Caco-2 (cell line): Measurements from ENCODE around the gene BTBD7. TPM values are rescaled to one million over a fixed set of nuclear protein-coding genes. Genes with fewer than 3 reads are reported as not detected.

Experiments used
- BruUV-seq: library from RNA; stranded (reverse); fragments of 400-500 nt; replicated peaks from 2 replicates; lab custom pipeline; 2021; lab: Mats Ljungman, UMichigan
- CTCF ChIA-PET: fragments of 300-600 bp; sonication (Branson Sonifier 250); formaldehyde crosslinking; loops from one replicate; lab custom pipeline; 2022; ENCODE audit warnings: antibody characterized with exemption; lab: Charles Lee
- POLR2A ChIA-PET: fragments of 300-600 bp; sonication (Branson Sonifier 250); formaldehyde crosslinking; loops from one replicate; lab custom pipeline; 2022; ENCODE audit warnings: antibody characterized with exemption; lab: Charles Lee
- DNase-seq, 2 experiments: peaks; one replicate each; pipeline versions ENCODE4 v3.0.0 to v3.0.0-alpha.2; 2020 to 2022
- H3K27me3 ChIP-seq: replicated peaks from 2 replicates; pipeline ENCODE4 v1.6.0; 2011; ENCODE audit warnings: low read length; ENCODE audit not compliant: control insufficient read depth, insufficient read depth
- H3K36me3 ChIP-seq: 2 replicates; pipeline ENCODE4 v1.5.1; 2011; ENCODE audit warnings: low read length; ENCODE audit not compliant: control insufficient read depth, insufficient read depth
- H3K4me1 ChIP-seq: fragments of 250-450 bp; sonication (Bioruptor Pico); 2 replicates; pipeline ENCODE4 v1.5.1; 2020; ENCODE audit warnings: mild to moderate bottlenecking
- H3K4me3 ChIP-seq: 2 replicates; pipeline ENCODE4 v1.5.1; 2011; ENCODE audit warnings: low read depth, mild to moderate bottlenecking, control low read depth, low read length
- H3K9me3 ChIP-seq: fragments of 250-450 bp; sonication (Bioruptor Pico); 2 replicates; pipeline ENCODE4 v1.5.1; 2020; ENCODE audit warnings: mild to moderate bottlenecking, moderate library complexity
- H3K27ac Mint-ChIP-seq: one replicate; pipeline ENCODE4 v1.8.0; 2022; ENCODE audit warnings: mixed read lengths; ENCODE audit not compliant: unreplicated experiment
- H3K27me3 Mint-ChIP-seq: one replicate; pipeline ENCODE4 v1.8.0; 2022; ENCODE audit warnings: mixed read lengths; ENCODE audit not compliant: insufficient read depth, unreplicated experiment
- H3K36me3 Mint-ChIP-seq: one replicate; pipeline ENCODE4 v1.8.0; 2022; ENCODE audit warnings: mild to moderate bottlenecking, mixed read lengths; ENCODE audit not compliant: insufficient read depth, unreplicated experiment
- H3K4me1 Mint-ChIP-seq: one replicate; pipeline ENCODE4 v1.8.0; 2022; ENCODE audit warnings: low read depth, mixed read lengths; ENCODE audit not compliant: unreplicated experiment
- H3K4me3 Mint-ChIP-seq: one replicate; pipeline ENCODE4 v1.8.0; 2022; ENCODE audit warnings: mild to moderate bottlenecking, moderate library complexity, mixed read lengths; ENCODE audit not compliant: unreplicated experiment
- H3K9me3 Mint-ChIP-seq: one replicate; pipeline ENCODE4 v1.8.0; 2022; ENCODE audit warnings: mixed read lengths; ENCODE audit not compliant: unreplicated experiment
- intact Hi-C: fragments of 100-400 bp; cut with micrococcal nuclease; formaldehyde crosslinking; loops from one replicate; pipeline ENCODE4 v1.10.0; 2022; ENCODE audit not compliant: unreplicated experiment
- total RNA-seq: library from RNA; stranded (reverse); gene quantifications from 2 replicates; pipeline ENCODE4 v1.2.3, GENCODE V29; 2022
- TF ChIP-seq, protein P1 (sequence below), 2 experiments: fragments of 200-600 bp in 1 of 2; IDR thresholded peaks; 1 replicate in 1 of 2; 2 replicates in 1 of 2; pipeline versions ENCODE4 v1.5.1 to v1.8.0; 2011 to 2022; ENCODE audit warnings: antibody characterized with exemption in 1 of 2, control low read depth in 1 of 2, inconsistent platforms in 1 of 2, low read depth in 1 of 2, low read length in 1 of 2, mild to moderate bottlenecking in 1 of 2, moderate library complexity in 1 of 2; ENCODE audit not compliant: insufficient read depth in 1 of 2, severe bottlenecking in 1 of 2, unreplicated experiment in 1 of 2

Gene BTBD7
- total RNA-seq, 1 experiment from 2014 or later = 32.2 TPM

DNA sequence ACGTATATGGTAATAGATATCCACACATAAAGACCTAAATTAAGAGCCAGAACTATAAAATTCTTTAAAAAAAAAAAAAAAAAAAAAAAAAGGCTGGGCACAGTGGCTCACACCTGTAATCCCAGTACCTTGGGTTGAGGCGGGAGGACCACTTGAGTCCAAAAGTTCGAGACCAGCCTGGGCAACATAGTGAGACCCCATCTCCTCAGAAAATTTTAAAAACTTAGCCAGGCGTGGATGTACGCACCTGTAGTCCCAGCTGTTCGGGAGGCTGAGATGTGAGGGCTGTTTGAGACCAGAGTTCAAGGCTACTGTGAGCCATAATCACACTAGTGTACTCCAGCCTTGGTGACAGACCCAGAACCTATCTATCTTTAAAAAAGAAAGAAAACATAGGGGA lies 4.3 kb downstream of the BTBD7 start:
- H3K9me3 Mint-ChIP-seq = no peaks in the 10 kb centered on the region
- peaks cover 18% of the 10 kb centered on the region for H3K4me1 ChIP-seq

DNA sequence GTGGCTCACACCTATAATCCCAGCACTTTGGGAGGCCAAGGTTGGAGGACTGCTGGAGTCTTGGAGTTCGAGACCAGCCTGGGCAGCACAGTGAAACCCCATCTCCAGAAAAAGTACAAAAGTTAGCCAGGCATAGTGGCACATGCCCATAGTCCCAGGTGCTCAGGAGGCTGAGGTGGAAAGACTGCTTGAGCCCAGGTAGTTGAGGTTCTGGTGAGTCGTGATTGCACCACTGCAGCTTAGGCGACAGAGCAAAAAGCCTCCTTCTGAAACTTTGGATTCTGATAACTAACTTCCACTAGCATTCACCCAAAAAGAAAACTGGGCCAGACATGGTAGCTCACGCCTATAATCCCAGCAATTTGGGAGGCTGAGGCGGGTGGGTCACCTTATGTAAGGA lies 6.6 kb downstream of the BTBD7 start:
- ChIA-PET POLR2A (no interaction called here), CTCF (no interaction called here)
- no peak for DNase-seq
- peaks cover 6% of the 10 kb centered on the region for H3K36me3 Mint-ChIP-seq
- BruUV-seq = no TSS peak
- Histone ChIP-seq H3K4me1 (peaks cover 18% of the 10 kb centered on the region), H3K9me3 (no peaks in the 10 kb centered on the region), H3K27me3 (no peaks in the 10 kb centered on the region), H3K36me3 (peaks cover 2% of the 10 kb centered on the region), H3K4me3 (no peak overlapping the region)
- H3K27me3 Mint-ChIP-seq = no peaks in the 10 kb centered on the region
- no peaks in the 10 kb centered on the region for H3K9me3 Mint-ChIP-seq
- H3K4me1 Mint-ChIP-seq = peaks cover 13% of the 10 kb centered on the region
- no peak overlapping the region for H3K27ac Mint-ChIP-seq
- TF ChIP-seq, protein P1, sequence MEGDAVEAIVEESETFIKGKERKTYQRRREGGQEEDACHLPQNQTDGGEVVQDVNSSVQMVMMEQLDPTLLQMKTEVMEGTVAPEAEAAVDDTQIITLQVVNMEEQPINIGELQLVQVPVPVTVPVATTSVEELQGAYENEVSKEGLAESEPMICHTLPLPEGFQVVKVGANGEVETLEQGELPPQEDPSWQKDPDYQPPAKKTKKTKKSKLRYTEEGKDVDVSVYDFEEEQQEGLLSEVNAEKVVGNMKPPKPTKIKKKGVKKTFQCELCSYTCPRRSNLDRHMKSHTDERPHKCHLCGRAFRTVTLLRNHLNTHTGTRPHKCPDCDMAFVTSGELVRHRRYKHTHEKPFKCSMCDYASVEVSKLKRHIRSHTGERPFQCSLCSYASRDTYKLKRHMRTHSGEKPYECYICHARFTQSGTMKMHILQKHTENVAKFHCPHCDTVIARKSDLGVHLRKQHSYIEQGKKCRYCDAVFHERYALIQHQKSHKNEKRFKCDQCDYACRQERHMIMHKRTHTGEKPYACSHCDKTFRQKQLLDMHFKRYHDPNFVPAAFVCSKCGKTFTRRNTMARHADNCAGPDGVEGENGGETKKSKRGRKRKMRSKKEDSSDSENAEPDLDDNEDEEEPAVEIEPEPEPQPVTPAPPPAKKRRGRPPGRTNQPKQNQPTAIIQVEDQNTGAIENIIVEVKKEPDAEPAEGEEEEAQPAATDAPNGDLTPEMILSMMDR (IDR thresholded peaks at IDR 0.05; ENCODE audit: insufficient read depth in 1 of 2, low read depth in 1 of 2, low read length in 1 of 2, severe bottlenecking in 1 of 2, unreplicated experiment in 1 of 2) = no peak
- H3K4me3 Mint-ChIP-seq = no peak overlapping the region
- intact Hi-C loops = no loop called here

More for the DNA sequence above, 4.3 kb downstream of the BTBD7 start:
- H3K4me1 Mint-ChIP-seq = peaks cover 13% of the 10 kb centered on the region
- DNase-seq = no peak
- H3K27me3 Mint-ChIP-seq = no peaks in the 10 kb centered on the region
- Histone ChIP-seq H3K27me3 (no peaks in the 10 kb centered on the region), H3K36me3 (peaks cover 2% of the 10 kb centered on the region), H3K4me3 (no peak overlapping the region), H3K9me3 (no peaks in the 10 kb centered on the region)
- BruUV-seq = no TSS peak
- no peak overlapping the region for H3K27ac Mint-ChIP-seq
- POLR2A ChIA-PET = no interaction called here
- no peak overlapping the region for H3K4me3 Mint-ChIP-seq
- CTCF ChIA-PET = no interaction called here
- intact Hi-C loops = no loop called here
- peaks cover 24% of the 10 kb centered on the region for H3K36me3 Mint-ChIP-seq
- TF ChIP-seq, protein P1 (IDR thresholded peaks at IDR 0.05; ENCODE audit: insufficient read depth in 1 of 2, low read depth in 1 of 2, low read length in 1 of 2, severe bottlenecking in 1 of 2, unreplicated experiment in 1 of 2) = no peak

DNA sequence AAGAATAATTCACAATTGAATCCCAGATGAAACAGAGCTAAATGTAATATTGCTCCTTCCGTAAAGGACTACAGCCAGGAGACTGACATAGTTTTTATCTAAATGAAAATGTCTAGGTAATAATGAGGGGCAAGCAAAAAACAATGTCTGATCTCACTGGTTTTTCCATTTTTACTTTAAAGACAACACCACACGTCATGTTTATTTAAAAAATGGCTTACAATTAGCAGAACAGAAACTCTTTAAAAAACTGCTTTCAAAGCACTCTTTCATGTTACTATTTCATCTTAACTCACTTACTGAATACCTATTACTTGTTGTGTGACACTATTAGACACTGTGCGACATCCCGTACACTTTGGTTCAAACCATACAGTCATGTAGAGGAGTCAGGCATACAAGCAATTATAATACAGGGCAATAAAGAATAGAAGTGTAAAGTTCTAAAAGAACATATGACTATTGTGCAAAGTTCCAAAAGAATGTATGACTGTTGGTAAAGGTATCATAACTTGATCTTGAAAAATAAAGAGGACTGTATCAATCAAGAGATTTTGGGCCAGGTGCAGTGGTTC lies 9.1 kb downstream of the BTBD7 start:
- H3K4me1 Mint-ChIP-seq = no peaks in the 10 kb centered on the region

More for the DNA sequence above, 9.1 kb downstream of the BTBD7 start:
- no peak overlapping the region for H3K4me3 ChIP-seq
- DNase-seq = no peak
- intact Hi-C loops = no loop called here
- H3K9me3 Mint-ChIP-seq = no peaks in the 10 kb centered on the region
- no peaks in the 10 kb centered on the region for H3K9me3 ChIP-seq
- H3K36me3 ChIP-seq = peaks cover 2% of the 10 kb centered on the region
- ChIA-PET POLR2A (no interaction called here), CTCF (no interaction called here)
- H3K27me3 ChIP-seq = no peaks in the 10 kb centered on the region
- peaks cover 10% of the 10 kb centered on the region for H3K36me3 Mint-ChIP-seq
- no TSS peak for BruUV-seq
- TF ChIP-seq, protein P1 (IDR thresholded peaks at IDR 0.05; ENCODE audit: insufficient read depth in 1 of 2, low read depth in 1 of 2, low read length in 1 of 2, severe bottlenecking in 1 of 2, unreplicated experiment in 1 of 2) = no peak
- H3K4me1 ChIP-seq = peaks cover 4% of the 10 kb centered on the region
- H3K27me3 Mint-ChIP-seq = no peaks in the 10 kb centered on the region
- no peak overlapping the region for H3K4me3 Mint-ChIP-seq
- no peak overlapping the region for H3K27ac Mint-ChIP-seq
